Measurements from ENCODE around the gene CHTF8.

DNA sequence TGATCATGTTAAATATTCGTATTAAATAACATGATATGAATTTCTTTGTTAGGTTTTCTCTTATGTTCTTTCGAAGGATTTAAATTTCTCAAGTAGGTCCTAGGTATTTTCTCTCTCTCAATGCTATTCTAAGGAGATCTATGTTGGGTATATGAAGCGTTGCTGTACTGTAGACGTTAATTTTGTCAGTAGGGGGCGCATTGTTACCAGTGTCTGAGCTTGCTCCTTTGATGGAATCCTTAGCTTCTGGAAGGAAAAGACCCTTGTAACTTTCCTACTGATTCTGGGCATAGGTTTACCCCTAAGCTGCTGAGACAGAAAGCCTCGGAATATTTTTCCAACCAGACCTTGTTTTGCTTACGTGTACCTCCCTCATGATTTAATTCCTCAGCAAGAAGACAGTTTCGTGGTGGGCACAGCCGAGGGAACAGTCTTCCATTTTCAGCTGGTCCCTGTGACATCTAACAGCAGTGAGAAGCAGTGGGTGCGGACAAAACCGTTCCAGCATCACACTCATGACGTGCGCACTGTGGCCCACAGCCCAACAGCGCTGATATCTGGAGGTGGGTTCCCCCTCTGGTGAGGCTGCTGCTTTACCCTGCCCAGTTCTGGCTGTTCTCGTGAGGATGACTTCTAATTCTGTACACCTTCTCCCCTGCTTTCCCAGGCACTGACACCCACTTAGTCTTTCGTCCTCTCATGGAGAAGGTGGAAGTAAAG is 17.9 kb upstream of the CHTF8 start:
- no peak for TF ChIP-seq EZH2 (IDR thresholded peaks at IDR 0.05)
- TF ChIP-seq POLR2AphosphoS5 (IDR thresholded peaks at IDR 0.05; ENCODE audit: borderline replicate concordance, low read depth, low read length), result no peak
- no peak for TF ChIP-seq FOXP2 (optimal IDR thresholded peaks at IDR 0.05; ENCODE audit: control extremely low read depth, extremely low read length, insufficient read depth)
